Measurements from ENCODE around the gene MCF2L. TPM values are rescaled to one million over a fixed set of nuclear protein-coding genes. Genes with fewer than 3 reads are reported as not detected.

Gene MCF2L
- total RNA-seq, 4 donors from 2014 or later: 18.3 to 52.6 (median 29.9) TPM

GRCh38 chr13:112973577-112973951 is 4.5 kb downstream of the MCF2L start:
- Histone ChIP-seq H3K4me1 (peaks cover 0 to 19% (median 9%) of the 10 kb centered on the region in 3 donors), H3K9me3 (no peaks in the 10 kb centered on the region), H3K27ac (no peak overlapping the region), H3K4me3 (no peak overlapping the region), H3K27me3 (peaks cover 37% of the 10 kb centered on the region), H3K36me3 (no peaks in the 10 kb centered on the region)
- ATAC-seq: no peak
- TF ChIP-seq POLR2A (IDR thresholded peaks at IDR 0.05): no peak
- no peak for TF ChIP-seq CTCF (IDR thresholded peaks at IDR 0.05)
- TF ChIP-seq POLR2AphosphoS5 (IDR thresholded peaks at IDR 0.05): no peak
- no peak for TF ChIP-seq EP300 (IDR thresholded peaks at IDR 0.05)
- WGBS, 2 donors (ENCODE audit: low coverage in 1 of 2): 90% methylated on average over 4 of the region's 18 CpGs; no CpG with 5 or more reads in 1 of the 2 donors

GRCh38 chr13:112974125-112974524 is 5.1 kb downstream of the MCF2L start:
- 92% methylated on average over 3 of the region's 8 CpGs; no CpG with 5 or more reads in 1 of the 2 donors for WGBS, 2 donors (ENCODE audit: low coverage in 1 of 2)
- Histone ChIP-seq H3K4me1 (peaks cover 0 to 13% (median 5%) of the 10 kb centered on the region in 3 donors), H3K27me3 (peaks cover 32% of the 10 kb centered on the region), H3K27ac (no peak overlapping the region), H3K9me3 (no peaks in the 10 kb centered on the region), H3K36me3 (no peaks in the 10 kb centered on the region), H3K4me3 (no peak overlapping the region)
- no peak for ATAC-seq
- TF ChIP-seq EP300 (IDR thresholded peaks at IDR 0.05) (no peak), POLR2AphosphoS5 (IDR thresholded peaks at IDR 0.05) (no peak), CTCF (IDR thresholded peaks at IDR 0.05) (no peak), POLR2A (IDR thresholded peaks at IDR 0.05) (no peak)

GRCh38 chr13:112974671-112975070 is 5.7 kb downstream of the MCF2L start:
- Histone ChIP-seq H3K27ac (no peak overlapping the region), H3K4me3 (no peak overlapping the region), H3K4me1 (peaks cover 0 to 8% (median 0%) of the 10 kb centered on the region in 3 donors), H3K36me3 (no peaks in the 10 kb centered on the region), H3K27me3 (peaks cover 30% of the 10 kb centered on the region), H3K9me3 (no peaks in the 10 kb centered on the region)
- WGBS, 2 donors (ENCODE audit: low coverage in 1 of 2): 68 to 69% methylated on average over 11 to 13 of the region's 13 CpGs
- no peak for ATAC-seq
- TF ChIP-seq EP300 (IDR thresholded peaks at IDR 0.05) (no peak), POLR2AphosphoS5 (IDR thresholded peaks at IDR 0.05) (no peak), CTCF (IDR thresholded peaks at IDR 0.05) (no peak), POLR2A (IDR thresholded peaks at IDR 0.05) (no peak)

- H3K36me3 ChIP-seq: no peaks in the 10 kb centered on the region
- no peak overlapping the region for H3K4me3 ChIP-seq
- 87 to 90% methylated on average over 6 to 13 of the region's 21 CpGs for WGBS, 2 donors (ENCODE audit: low coverage in 1 of 2)
- H3K27me3 ChIP-seq: peaks cover 28% of the 10 kb centered on the region
- no peak overlapping the region for H3K27ac ChIP-seq
- TF ChIP-seq POLR2AphosphoS5 (IDR thresholded peaks at IDR 0.05) (no peak), EP300 (IDR thresholded peaks at IDR 0.05) (no peak), POLR2A (IDR thresholded peaks at IDR 0.05) (no peak), CTCF (IDR thresholded peaks at IDR 0.05) (no peak)
- no peak for ATAC-seq
- H3K4me1 ChIP-seq: no peaks in the 10 kb centered on the region
- no peaks in the 10 kb centered on the region for H3K9me3 ChIP-seq
Measured at GRCh38 chr13:112975401-112975939, 6.5 kb downstream of the MCF2L start.

- H3K27ac ChIP-seq: no peak overlapping the region
- H3K27me3 ChIP-seq: peaks cover 28% of the 10 kb centered on the region
- H3K4me1 ChIP-seq: no peaks in the 10 kb centered on the region
- H3K4me3 ChIP-seq: no peak overlapping the region
- TF ChIP-seq CTCF (IDR thresholded peaks at IDR 0.05) (no peak), POLR2AphosphoS5 (IDR thresholded peaks at IDR 0.05) (no peak), POLR2A (IDR thresholded peaks at IDR 0.05) (no peak), EP300 (IDR thresholded peaks at IDR 0.05) (no peak)
- no peak for ATAC-seq
- WGBS, 2 donors (ENCODE audit: low coverage in 1 of 2): 90% methylated on average over 2 of the region's 20 CpGs; no CpG with 5 or more reads in 1 of the 2 donors
- no peaks in the 10 kb centered on the region for H3K9me3 ChIP-seq
- no peaks in the 10 kb centered on the region for H3K36me3 ChIP-seq
Measured at GRCh38 chr13:112976526-112976925, 7.5 kb downstream of the MCF2L start.
